ENCODE measurements around the gene TP73.

TP73 gene

GRCh38 chr1:3651930-3652547 is at the start of gene TP73:
Gene TP73 (plus strand): TSS chr1:3652516. CDS start chr1:3682366, 29,850 bp downstream.
- Histone ChIP-seq H3K9ac (ENCODE audit: low read length) (peak within 1 kb of the TSS; percentile 25), H3K9me3 (ENCODE audit: control insufficient read depth, insufficient read depth, low read depth, low read length) (no peaks in the 10 kb centered on the region), H3K36me3 (ENCODE audit: control insufficient read depth, insufficient read depth, low read length) (0 out of 2 replicates have a peak, but pooled peaks cover 3% of the 10 kb centered on the region), H3K27ac (ENCODE audit: low read depth, low read length) (no peak within 1 kb of the TSS), H3K27me3 (ENCODE audit: control insufficient read depth, insufficient read depth, low read length) (peaks cover 71% of the 10 kb centered on the region), H3K4me3 (ENCODE audit: low read depth, low read length) (peak within 1 kb of the TSS; percentile 98), H3K4me1 (ENCODE audit: control insufficient read depth, insufficient read depth, low read length) (peaks cover 11% of the 10 kb centered on the region)

- H3K9ac ChIP-seq (ENCODE audit: low read length), result no peak overlapping the region
These were observed 49.2 kb upstream of the TP73 start for GRCh38 chr1:3603156-3603555.

GRCh38 chr1:3603571-3604467 is 48.5 kb upstream of the TP73 start:
- Histone ChIP-seq H3K4me3 (ENCODE audit: low read depth, low read length) (no peak overlapping the region), H3K9me3 (ENCODE audit: control insufficient read depth, insufficient read depth, low read depth, low read length) (peaks cover 9% of the 10 kb centered on the region; the same call in 1 of the 2 replicates), H3K36me3 (ENCODE audit: control insufficient read depth, insufficient read depth, low read length) (no peaks in the 10 kb centered on the region), H3K27me3 (ENCODE audit: control insufficient read depth, insufficient read depth, low read length) (no peaks in the 10 kb centered on the region), H3K9ac (ENCODE audit: low read length) (no peak overlapping the region), H3K4me1 (ENCODE audit: control insufficient read depth, insufficient read depth, low read length) (peaks cover 8% of the 10 kb centered on the region; the same call in 1 of the 2 replicates), H3K27ac (ENCODE audit: low read depth, low read length) (no peak overlapping the region)

More at GRCh38 chr1:3603156-3603555, 49.2 kb upstream of the TP73 start:
- Histone ChIP-seq H3K4me3 (ENCODE audit: low read depth, low read length) (no peak overlapping the region), H3K27ac (ENCODE audit: low read depth, low read length) (no peak overlapping the region), H3K9me3 (ENCODE audit: control insufficient read depth, insufficient read depth, low read depth, low read length) (peaks cover 9% of the 10 kb centered on the region; the same call in 1 of the 2 replicates), H3K27me3 (ENCODE audit: control insufficient read depth, insufficient read depth, low read length) (no peaks in the 10 kb centered on the region), H3K36me3 (ENCODE audit: control insufficient read depth, insufficient read depth, low read length) (no peaks in the 10 kb centered on the region), H3K4me1 (ENCODE audit: control insufficient read depth, insufficient read depth, low read length) (peaks cover 10% of the 10 kb centered on the region)

- no peak overlapping the region for H3K9ac ChIP-seq (ENCODE audit: low read length)
These were observed 47.8 kb upstream of the TP73 start for GRCh38 chr1:3604468-3604974.

GRCh38 chr1:3604997-3605823 is 47.1 kb upstream of the TP73 start:
- Histone ChIP-seq H3K4me1 (ENCODE audit: control insufficient read depth, insufficient read depth, low read length) (peaks cover 16% of the 10 kb centered on the region; the same call in 1 of the 2 replicates), H3K9me3 (ENCODE audit: control insufficient read depth, insufficient read depth, low read depth, low read length) (peaks cover 9% of the 10 kb centered on the region; the same call in 1 of the 2 replicates), H3K27me3 (ENCODE audit: control insufficient read depth, insufficient read depth, low read length) (no peaks in the 10 kb centered on the region), H3K36me3 (ENCODE audit: control insufficient read depth, insufficient read depth, low read length) (no peaks in the 10 kb centered on the region), H3K27ac (ENCODE audit: low read depth, low read length) (no peak overlapping the region), H3K4me3 (ENCODE audit: low read depth, low read length) (no peak overlapping the region), H3K9ac (ENCODE audit: low read length) (no peak overlapping the region)

More at GRCh38 chr1:3604468-3604974, 47.8 kb upstream of the TP73 start:
- peaks cover 9% of the 10 kb centered on the region; the same call in 1 of the 2 replicates for H3K9me3 ChIP-seq (ENCODE audit: control insufficient read depth, insufficient read depth, low read depth, low read length)
- H3K4me3 ChIP-seq (ENCODE audit: low read depth, low read length), result no peak overlapping the region
- H3K27me3 ChIP-seq (ENCODE audit: control insufficient read depth, insufficient read depth, low read length), result no peaks in the 10 kb centered on the region
- no peak overlapping the region for H3K27ac ChIP-seq (ENCODE audit: low read depth, low read length)
- H3K36me3 ChIP-seq (ENCODE audit: control insufficient read depth, insufficient read depth, low read length), result no peaks in the 10 kb centered on the region
- H3K4me1 ChIP-seq (ENCODE audit: control insufficient read depth, insufficient read depth, low read length), result peaks cover 10% of the 10 kb centered on the region; the same call in 1 of the 2 replicates

- no peaks in the 10 kb centered on the region for H3K36me3 ChIP-seq (ENCODE audit: control insufficient read depth, insufficient read depth, low read length)
- H3K9ac ChIP-seq (ENCODE audit: low read length), result no peak overlapping the region
- no peak overlapping the region for H3K27ac ChIP-seq (ENCODE audit: low read depth, low read length)
- no peak overlapping the region for H3K4me3 ChIP-seq (ENCODE audit: low read depth, low read length)
- peaks cover 22% of the 10 kb centered on the region for H3K4me1 ChIP-seq (ENCODE audit: control insufficient read depth, insufficient read depth, low read length)
- peaks cover 4% of the 10 kb centered on the region for H3K27me3 ChIP-seq (ENCODE audit: control insufficient read depth, insufficient read depth, low read length)
- peaks cover 9% of the 10 kb centered on the region; the same call in 1 of the 2 replicates for H3K9me3 ChIP-seq (ENCODE audit: control insufficient read depth, insufficient read depth, low read depth, low read length)
These were observed 45.3 kb upstream of the TP73 start for GRCh38 chr1:3606779-3607702.

- peaks cover 10% of the 10 kb centered on the region for H3K27me3 ChIP-seq (ENCODE audit: control insufficient read depth, insufficient read depth, low read length)
- H3K9me3 ChIP-seq (ENCODE audit: control insufficient read depth, insufficient read depth, low read depth, low read length), result peaks cover 9% of the 10 kb centered on the region; the same call in 1 of the 2 replicates
- no peak overlapping the region for H3K4me3 ChIP-seq (ENCODE audit: low read depth, low read length)
- H3K36me3 ChIP-seq (ENCODE audit: control insufficient read depth, insufficient read depth, low read length), result no peaks in the 10 kb centered on the region
- peaks cover 29% of the 10 kb centered on the region for H3K4me1 ChIP-seq (ENCODE audit: control insufficient read depth, insufficient read depth, low read length)
- no peak overlapping the region for H3K9ac ChIP-seq (ENCODE audit: low read length)
- no peak overlapping the region for H3K27ac ChIP-seq (ENCODE audit: low read depth, low read length)
These were observed 44.6 kb upstream of the TP73 start for GRCh38 chr1:3607703-3608065.

GRCh38 chr1:3608154-3608553 is 44.2 kb upstream of the TP73 start:
- H3K9me3 ChIP-seq (ENCODE audit: control insufficient read depth, insufficient read depth, low read depth, low read length), result peaks cover 9% of the 10 kb centered on the region; the same call in 1 of the 2 replicates
- H3K4me3 ChIP-seq (ENCODE audit: low read depth, low read length), result no peak overlapping the region
- no peak overlapping the region for H3K9ac ChIP-seq (ENCODE audit: low read length)
- peaks cover 13% of the 10 kb centered on the region for H3K27me3 ChIP-seq (ENCODE audit: control insufficient read depth, insufficient read depth, low read length)
- H3K4me1 ChIP-seq (ENCODE audit: control insufficient read depth, insufficient read depth, low read length), result peaks cover 34% of the 10 kb centered on the region
- no peak overlapping the region for H3K27ac ChIP-seq (ENCODE audit: low read depth, low read length)
- no peaks in the 10 kb centered on the region for H3K36me3 ChIP-seq (ENCODE audit: control insufficient read depth, insufficient read depth, low read length)

- H3K9ac ChIP-seq (ENCODE audit: low read length), result no peak overlapping the region
- peaks cover 8% of the 10 kb centered on the region; the same call in 1 of the 2 replicates for H3K9me3 ChIP-seq (ENCODE audit: control insufficient read depth, insufficient read depth, low read depth, low read length)
- no peaks in the 10 kb centered on the region for H3K36me3 ChIP-seq (ENCODE audit: control insufficient read depth, insufficient read depth, low read length)
- H3K27me3 ChIP-seq (ENCODE audit: control insufficient read depth, insufficient read depth, low read length), result peaks cover 13% of the 10 kb centered on the region
- peaks cover 44% of the 10 kb centered on the region for H3K4me1 ChIP-seq (ENCODE audit: control insufficient read depth, insufficient read depth, low read length)
- no peak overlapping the region for H3K27ac ChIP-seq (ENCODE audit: low read depth, low read length)
- no peak overlapping the region for H3K4me3 ChIP-seq (ENCODE audit: low read depth, low read length)
These were observed 43.1 kb upstream of the TP73 start for GRCh38 chr1:3609016-3609768.
